MM.1S (cell line): Measurements from ENCODE around the gene ASMTL.

Source experiments
- CTCF ChIP-seq: fragments of 300-600 bp; sonication (generic); IDR thresholded peaks from 2 replicates; pipeline ENCODE4 v1.5.1; 2016; ENCODE audit warnings: antibody characterized with exemption, low read length, mixed read lengths
- EZH2 ChIP-seq: fragments of 300-600 bp; sonication (generic); optimal IDR thresholded peaks from 2 replicates; pipeline ENCODE3; 2017; ENCODE audit warnings: low read depth, mild to moderate bottlenecking, antibody characterized with exemption, low read length, mixed read lengths

DNA sequence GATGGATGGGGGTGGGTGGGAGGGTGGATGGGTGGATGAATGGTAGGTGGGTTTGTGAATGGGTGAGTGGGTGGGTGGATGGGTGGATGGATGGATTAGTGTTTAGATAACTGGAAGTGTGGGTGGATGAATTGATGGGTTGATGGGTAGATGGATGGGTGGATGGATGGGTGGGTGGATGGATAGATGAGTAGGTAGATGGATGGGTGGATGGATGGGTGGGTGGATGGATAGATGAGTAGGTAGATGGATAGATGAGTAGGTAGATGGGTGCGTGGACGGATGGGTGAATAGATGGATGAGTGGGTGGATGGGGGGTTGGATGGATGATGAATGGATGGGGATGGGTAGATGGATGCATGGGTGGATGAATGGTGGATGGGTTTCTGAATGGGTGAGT lies 20.3 kb upstream of the ASMTL start:
- TF ChIP-seq CTCF (no peak), EZH2 (no peak)
